Fibroblast of peridontal ligament (primary cell): ENCODE measurements around the gene INS.
A peak's percentile ranks its signal among the peaks of the same experiment; 100 is the strongest.

Experiments
- DNase-seq: peaks from one replicate; pipeline ENCODE4 v3.0.0-alpha.2; 2010; ENCODE audit errors: extremely low read depth

INS gene

DNA sequence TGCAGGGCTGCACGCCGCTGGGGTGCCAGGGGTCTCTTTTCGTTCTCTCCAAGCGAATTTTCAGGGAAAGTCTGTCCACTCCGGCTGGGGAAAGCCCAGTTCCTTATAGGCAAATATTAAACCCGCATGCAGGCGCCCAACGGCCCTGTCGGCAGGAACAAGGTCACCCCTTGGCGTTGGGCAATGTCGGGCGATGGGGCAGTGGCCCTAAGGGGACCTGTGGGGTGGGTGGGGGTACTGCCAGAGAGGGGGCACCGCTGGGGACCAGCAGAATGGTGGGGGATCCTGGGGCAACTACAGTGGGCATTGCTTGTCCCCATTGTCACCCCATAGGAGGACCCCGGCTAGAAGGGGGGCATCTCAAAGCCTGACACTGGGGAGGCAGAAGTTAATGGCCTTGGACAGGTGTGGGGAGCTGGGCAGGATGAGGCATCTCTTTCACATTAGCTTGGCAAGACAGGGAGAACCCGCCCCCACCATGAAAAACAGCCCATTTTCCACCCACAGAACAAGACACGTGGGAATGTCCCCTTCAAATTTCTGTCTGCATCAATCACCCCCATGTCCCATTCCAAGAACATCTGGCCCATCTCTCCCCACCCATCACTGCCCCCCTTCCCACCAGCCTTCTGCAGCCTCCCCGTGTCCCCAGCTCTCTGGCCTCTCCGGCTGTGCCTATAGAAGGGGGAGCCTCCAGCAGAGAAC is 16.3 kb downstream of the INS start:
- DNase-seq, result no peak

DNA sequence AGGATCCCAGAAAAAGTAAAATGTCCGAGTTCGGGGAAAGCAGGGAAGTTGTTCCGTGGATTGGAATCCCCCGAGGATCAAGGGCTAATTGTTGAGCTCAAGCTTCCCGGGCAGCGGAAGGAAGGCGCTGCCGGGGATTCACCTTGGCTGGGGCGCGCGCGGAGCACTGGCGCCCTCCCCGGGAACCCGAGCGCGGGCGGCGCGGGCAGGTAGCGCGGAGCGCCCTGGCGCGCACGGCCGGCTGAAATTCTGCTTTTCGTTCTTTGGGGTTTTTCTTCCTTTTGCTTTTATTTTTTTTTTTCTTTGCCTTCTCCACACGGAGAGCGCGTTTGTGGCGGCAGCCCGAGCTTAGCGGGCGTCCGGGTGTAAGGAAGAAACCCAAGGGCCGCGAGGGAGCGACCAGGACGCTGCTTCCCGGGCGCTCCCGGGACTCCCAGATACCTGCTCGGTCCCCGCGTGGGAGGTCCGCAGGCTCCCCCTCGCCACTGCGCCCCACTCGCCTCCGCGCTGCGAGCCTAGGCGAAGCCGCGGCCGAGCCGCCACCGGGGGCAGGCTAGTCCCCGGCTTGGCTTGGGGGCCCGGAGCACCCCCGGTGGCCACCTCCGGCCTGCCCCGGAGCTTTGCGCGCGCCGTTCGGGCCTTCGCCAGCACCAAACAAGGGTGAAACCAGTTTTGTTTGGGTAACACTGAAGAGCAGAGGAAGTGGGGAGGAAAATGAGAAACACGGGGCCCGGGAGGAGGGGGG is 17.0 kb downstream of the INS start:
- DNase-seq, result no peak

DNA sequence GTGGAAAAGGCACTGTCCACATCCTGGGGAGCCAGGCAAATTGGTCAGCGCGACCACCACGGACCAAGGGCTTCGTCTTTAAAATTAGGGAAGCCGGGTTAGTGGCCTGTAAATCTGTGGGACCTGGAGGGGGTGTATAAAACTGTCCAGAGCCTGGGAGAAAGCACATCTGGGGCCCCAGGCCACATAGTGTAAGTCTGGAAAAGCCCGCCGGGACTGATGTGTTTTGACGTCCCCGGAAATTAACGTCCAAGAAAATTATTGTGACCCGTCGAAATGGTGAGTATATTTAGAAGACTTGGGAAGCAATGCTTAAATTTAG is 17.6 kb downstream of the INS start:
- DNase-seq, result no peak

DNA sequence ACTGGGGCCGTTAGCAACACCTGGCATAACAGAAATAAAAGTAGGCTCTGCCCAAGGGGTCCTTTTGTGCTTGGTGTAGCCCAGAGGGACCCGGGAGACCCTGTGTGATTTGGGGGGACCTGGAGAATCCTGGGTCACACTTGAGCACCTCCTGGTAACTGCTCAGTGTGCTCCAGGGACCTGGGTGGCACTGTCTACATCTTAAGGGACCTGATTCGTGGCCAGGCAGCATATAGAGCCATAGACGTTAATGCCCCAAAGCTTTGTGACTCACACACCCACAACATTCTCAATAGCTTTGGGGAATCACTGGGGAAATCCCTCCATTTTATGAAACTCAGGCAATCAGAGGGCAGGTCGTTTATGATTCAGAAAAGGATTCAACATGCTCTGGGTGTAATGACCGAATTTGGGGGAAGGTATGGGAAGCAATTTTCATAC is 18.2 kb downstream of the INS start:
- DNase-seq, result peak; percentile 18

DNA sequence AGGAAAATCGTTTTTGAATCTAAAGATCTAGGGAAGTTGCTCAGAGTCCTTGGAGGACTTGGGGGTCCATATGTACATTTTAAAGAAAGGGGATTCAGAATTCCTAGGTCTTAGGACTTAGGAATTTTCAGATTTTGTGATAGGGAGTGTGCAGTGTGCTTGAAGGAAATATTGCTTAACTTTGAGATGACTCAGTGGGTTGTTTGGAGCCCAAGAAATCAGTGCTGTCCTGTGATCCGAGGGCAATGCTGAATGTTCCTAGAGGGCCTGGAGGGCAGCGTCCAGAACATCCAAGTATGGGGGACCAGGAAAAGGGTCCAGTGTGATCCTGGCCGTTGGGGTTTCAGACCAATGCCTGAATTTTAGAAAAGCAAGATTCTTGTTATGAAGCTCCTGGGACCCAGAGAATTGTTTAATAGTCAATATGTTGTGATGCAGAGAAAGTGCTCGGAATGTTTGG is 18.7 kb downstream of the INS start:
- DNase-seq, result peak; percentile 47

DNA sequence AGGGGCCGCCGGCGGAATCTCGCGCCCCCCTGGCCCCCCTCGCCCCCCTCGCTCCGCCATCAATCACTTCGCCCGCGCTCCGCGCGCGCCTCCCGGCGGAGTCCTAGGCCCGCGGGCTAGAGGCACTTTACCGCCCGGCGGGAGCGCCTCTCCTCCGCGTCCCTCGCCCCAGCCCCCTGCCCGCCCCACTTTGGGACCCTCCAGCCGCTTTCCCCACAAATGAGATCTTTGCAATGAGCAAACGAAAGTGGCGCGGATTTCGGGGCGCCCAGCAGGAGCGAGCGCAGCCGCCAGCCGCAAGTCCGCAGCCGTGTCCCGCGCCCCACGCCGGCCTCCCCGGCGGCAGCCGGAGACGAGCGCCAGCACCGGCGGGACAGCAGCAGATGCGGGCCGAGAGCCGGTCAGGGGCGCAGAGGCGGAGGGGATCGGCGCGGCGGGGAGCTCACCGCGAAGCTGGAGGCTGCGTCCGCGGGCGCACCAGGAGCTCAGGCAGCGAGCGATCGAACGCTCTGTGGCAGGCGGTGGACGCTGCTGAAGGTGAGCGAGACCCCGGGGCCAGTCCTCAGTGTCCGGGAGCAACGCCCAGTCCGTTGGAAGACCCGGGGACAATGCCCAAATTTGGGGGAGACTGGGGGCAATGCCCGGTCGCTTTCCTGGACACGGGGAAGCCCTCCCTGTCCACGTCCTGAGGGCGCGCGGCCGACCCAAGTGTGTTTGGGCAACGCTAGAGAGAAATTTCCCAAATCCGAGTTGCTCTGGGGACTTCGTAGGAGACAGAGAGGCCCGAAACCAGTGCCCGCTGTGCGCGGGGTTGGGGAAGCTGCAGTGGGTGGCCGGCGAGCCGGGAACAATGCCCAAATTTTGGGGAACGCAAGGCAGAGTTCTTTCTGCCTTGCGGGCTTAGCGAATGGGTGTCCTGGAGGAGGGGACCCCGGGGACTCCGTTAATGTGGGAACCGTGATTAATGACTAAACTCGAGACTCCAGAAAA is 20.3 kb downstream of the INS start:
- no peak for DNase-seq

DNA sequence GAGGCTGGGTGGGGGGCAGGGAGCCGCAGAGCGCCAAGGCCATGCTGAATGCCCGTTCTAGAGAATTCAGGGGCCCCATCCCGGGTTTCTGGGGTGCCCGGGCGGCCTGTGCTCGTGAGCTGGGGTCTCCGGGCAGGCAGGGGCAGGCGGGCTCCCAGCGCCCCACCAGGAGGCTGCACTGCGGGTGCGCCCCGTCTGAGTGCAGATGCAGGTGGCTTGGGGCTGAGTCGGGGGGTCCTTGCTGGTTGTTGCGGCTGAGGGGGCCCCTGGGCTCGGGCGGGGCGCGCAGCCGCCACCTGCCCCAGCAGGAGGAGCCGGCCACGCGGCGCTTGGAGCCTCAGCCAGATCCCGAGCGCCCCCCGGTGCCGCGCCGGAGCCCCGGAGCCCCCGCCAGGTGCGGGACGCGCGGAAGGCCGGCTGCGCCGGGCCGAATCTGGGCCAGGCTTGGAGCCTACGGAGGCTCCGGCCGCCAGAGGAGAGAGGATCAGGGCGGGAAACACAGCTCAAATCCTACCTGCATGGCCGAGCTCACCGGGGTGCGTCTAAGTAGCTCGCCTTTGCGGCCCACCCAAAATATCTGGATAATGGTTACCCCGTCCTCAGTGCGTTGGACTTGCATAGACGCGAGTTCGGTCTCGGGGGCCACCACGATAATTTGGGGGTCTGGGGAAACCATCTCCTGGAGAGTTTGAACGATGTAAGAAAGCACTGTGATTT is 21.2 kb downstream of the INS start:
- no peak for DNase-seq

DNA sequence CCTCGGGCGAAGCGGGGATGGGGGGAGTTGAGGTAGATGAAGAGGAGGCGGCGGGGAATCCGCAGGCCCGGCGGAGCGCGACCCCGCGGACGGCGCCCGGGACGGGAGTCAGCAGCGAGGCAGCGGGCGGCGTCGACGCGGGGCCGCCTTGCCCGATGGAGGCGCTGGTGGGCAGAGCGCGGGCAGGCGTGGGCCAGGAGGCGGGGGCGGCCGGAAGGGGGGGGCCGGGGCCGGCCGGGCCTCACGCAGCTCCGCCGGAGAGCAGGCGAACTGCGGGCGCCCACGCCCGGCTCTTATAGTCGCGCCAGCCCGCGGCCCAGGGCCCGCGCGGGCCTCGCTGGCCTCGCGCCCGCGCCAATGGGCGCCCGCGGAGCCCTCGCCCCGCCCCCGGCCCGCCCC is 21.9 kb downstream of the INS start, which contains the start of gene IGF2:
IGF2 (minus strand) TSS at position 267 of the 399 bp plus-strand sequence. CDS start 3,866 bp downstream, outside the sequence.
- DNase-seq, result no peak

DNA sequence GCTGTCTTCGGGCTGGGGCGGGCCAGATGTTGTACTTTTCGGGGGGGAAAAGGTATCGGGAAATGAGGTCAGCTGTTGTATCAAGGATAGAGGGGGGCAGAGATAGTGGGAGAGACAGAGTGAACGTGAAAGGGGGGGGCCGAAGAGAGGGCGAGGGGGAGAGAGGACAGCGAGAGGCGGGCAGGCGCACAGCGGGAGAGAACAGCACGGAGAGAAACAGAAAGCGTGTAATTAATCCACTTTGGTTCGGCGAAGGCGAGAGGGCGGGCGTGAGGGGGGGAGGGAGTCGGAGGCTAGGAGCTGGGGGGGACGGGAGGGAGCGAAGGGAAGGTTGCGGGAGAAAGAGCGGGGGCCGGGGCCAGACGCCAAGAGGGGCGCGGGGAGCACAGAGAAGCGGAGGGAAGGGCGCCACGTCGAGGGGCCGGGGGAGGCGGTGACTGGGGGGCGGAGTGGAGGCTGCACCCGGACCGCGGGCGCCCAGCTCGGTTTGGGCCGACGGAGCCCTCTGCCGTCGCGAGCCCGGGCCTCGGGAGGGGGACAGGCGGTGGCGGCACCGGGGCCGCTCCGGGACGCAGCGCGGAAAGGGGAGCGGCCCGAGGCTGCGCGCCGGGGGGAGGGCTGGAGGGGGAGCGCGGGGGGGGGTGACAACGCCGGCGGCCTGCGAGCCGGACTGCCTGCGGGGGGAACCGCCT is 22.4 kb downstream of the INS start:
- no peak for DNase-seq

DNA sequence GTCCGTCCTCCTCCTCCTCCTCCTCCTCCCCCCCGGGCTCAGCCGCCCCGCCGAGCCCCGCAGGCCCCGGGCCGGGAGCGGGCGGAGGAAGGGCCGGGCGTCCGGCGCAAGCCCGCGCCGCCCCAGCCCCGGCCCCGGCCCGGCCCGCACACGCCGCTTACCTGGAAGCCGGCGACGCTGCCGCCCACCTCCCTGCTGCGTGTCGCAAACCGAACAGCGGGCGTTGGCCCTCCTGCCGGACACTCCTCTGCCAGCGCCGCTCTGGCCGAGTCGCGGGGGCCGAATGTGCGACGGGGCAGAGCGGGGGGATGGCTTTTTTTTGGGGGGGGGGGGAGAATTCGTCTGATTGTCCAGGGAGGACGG is 23.0 kb downstream of the INS start:
- no peak for DNase-seq

DNA sequence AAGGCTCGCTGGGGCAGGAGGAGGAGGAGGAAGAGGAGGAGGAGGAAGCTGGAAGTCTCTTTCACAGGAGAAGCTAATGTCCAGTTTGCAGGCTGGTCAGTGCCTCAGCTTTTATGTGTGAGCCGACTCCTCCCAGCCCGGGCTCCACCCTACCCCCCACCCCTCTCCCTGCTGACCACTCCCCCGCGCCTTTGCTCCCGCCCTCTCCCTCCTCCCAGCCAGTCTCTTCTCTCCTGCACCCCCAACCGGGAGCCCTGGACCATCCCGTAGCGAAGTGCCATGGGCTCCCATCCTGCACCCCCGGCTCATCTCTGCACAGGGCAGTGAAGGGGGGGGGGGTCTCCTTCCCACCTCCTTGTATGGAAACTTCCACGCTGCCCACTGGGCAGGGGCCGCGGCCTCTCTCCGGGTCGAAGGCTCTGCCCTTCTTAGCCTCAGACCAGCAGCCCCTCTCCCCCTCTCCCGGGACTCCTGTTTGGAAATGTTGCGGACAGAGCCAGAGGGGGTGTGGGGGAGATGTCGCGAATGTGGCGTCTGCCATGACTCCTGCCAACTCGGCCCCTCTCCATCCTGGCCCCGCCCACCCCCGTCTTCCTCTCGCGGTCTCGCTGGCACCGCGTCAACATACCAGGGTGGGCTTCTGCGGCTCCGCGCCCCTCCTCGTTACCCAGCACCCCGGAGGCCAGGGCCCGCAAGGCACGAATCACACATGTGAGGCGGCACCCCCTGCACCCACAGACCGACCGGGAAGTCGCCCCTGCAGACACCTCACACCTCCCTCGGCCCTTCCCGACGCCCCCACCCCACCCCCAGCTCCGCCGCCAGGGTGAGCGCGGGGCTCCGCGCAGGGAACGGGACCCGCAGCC is 23.6 kb downstream of the INS start:
- peak; percentile 10 for DNase-seq

DNA sequence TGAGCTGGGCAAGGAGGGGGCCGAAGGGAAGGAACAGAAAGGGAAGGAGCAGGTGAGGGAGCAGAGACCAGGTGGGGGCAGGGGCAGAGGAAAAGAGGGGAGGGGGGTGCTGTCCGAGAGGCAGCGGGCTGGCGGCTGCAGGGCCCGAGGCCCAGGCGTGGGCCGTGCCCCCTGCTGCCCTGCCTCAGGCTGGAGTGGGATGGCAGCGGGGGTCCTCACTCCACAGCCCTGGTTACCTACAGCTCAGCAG is 24.1 kb downstream of the INS start:
- no peak for DNase-seq

DNA sequence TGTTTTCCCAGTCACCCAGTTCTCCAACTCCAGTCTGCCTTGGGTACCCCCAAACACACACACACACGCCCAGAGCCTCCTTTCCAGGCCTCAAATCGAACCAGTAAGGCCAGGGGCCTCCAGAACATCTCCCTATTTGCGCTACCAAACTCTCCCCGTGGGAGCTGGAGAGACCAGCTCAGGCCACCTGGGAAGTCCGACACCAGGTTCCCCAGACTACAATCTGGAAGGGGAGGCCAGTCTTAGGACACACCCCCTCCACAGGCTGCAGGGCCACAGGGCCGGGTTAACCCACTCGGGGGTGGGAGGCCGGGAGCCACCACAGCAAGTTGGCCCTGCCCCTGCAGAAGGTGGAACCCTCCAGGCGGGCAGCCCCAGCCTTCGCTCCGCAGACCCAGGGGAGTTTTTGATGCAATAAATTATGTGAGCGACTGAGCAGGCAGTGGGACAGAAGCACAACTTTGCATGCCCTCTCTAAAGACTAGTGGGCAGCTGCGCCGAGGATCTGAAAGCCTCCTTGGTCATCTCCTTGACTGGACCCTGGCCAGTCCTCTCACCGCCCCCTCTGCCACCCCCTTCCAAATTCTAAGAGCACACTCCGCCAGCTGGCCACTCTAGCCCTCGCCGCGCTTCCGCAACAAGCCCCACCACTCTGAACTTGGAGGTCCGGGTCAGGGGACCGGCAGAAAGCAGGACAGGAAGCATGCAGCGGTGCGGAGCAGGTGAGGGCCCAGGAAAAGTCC is 24.6 kb downstream of the INS start:
- no peak for DNase-seq

DNA sequence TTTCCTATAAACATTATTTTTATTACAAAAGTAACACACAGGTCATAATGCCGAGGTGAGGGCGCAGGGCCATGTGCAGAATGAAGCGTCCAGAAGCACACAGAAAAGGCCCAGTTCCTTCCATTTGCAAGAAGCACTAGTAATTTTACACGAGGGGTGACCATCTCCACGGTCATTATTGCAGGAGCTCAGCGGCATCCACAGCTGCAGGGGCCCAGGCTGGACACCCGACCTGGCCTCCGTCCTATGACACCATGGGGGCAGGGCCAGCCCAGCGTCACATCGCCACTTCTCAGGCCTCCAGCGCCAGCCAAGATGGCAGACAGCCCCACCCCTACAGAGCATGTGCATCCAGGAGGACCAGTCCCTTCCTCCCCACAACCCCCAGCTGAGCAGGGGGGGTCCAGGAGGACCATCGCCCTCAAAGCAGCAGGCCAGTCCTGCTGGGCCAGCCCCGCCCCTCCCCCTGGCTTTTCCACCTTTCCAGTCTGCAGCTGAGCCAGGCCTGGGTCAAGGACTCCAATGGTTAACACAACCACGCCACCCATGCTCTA is 25.3 kb downstream of the INS start:
- DNase-seq, result no peak

DNA sequence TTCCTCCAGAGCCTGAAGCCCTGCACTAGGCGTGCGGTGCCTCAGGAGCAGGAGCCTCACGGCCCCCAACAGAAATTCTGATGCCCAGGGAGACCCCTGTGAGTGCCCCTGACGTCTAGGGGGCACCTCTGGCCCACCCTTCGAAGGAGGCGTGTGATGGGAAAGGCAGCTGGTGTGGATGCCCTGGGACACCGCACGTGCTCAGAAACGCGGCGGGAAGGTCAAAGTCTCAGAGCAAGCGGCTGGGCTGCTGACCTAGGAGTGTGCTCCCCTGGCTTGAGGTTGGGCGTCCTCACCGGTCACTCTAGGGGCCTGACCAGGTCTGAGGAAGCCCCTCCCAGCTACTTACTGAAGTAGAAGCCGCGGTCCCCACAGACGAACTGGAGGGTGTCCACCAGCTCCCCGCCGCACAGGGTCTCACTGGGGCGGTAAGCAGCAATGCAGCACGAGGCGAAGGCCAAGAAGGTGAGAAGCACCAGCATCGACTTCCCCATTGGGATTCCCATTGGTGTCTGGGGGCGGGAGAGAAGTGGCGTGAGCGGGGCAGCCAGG is 25.9 kb downstream of the INS start:
- no peak for DNase-seq

DNA sequence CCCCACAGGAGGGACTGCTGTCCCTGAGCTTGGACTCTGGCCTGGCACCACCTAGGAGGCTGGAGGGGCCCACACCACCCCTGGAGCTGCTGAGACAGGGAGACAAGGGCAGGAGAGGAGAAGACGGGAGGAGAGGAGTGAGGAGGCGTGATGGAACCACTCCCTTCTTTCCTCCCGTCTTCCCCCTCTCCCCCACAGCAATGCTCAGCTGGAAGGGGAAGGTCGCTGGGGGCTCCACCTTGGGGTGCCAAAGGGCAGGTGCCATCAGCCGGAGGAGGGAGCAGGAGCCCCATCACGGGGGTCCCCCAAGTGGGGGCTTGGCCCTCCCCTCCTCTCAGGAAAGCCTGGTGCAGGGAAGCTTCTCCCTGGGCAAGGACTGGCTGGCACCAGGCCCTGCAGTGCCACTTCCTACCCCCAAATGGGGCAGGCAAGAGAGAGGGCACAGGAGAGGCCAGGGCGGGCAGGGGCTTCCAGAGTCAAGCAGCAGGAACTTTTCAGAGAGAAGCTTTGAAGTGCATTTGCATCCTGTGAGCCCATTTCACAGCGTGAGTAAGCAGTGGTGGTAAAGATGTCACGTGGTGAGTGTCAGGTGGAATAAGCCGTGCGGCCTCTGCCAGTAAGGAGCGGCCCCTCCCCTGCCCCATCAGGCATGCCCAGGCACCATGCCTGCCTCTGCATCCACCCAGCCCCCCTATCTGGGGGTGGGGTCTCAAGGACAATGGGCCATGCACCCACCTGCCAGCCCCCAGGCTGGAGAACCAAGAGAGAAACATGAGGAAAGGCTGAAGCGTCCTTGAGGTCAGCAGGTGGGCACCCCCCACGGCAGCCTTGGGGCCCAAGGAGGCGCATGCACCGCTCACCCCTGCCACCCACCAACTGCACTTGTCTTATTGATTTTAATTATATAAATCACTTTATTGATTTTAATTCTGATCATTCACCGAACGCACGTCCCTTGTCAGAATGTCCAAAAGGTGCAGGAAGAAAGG is 26.7 kb downstream of the INS start:
- no peak for DNase-seq

DNA sequence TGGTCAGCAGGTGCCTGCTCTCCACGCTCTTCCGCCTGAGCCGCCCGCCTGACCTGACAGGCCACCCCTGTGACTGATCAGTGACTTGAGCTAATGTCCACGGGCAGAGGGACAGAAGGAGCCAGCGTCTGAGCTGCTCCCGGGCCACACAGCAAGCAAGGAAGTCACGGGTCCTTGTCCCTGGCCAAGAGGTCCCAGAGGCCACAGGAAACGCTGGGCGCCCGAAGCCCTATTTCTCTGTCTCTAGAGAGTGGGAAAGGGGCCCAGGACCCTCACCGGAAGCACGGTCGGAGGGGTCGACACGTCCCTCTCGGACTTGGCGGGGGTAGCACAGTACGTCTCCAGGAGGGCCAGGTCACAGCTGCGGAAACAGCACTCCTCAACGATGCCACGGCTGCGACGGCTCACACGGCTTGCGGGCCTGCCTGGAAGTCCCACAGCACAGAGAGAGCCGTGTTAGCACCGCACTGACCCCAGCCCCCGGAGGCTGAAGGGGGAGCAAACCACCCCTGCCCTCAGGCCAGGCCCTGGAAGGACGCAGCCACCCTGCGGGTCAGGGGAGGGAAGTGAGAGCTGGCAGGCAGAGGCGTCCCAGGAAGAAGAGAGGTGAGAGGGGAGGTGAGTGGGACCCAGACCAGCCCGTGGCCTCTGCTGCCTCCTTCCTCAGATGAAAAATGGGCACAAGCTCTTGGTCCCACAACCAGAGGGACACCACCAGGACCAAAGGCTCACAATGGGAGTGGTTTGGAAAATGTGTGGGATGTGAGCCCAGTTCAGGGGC is 27.6 kb downstream of the INS start:
- no peak for DNase-seq
